OCI-LY3 (cell line): Measurements from ENCODE around the gene RUNX2.
A peak's percentile ranks its signal among the peaks of the same experiment; 100 is the strongest.
"Not testable (repeated sequence)": the region's sequence is repeated elsewhere in the genome, so short reads cannot be mapped to it uniquely, and the experiment has no call there.

Source experiments
- H2AFZ ChIP-seq: fragments of 200-600, 300-600 bp; shearing (Covaris generic); 2 replicates; pipeline ENCODE4 v1.6.0; 2014; ENCODE audit warnings: antibody characterized with exemption, low read depth, low read length
- H3K27ac ChIP-seq: fragments of 200-600, 300-600 bp; sonication (generic); 2 replicates; pipeline ENCODE4 v1.5.1; 2014; ENCODE audit warnings: mild to moderate bottlenecking, low read length, moderate library complexity, mixed read lengths
- H3K27me3 ChIP-seq: fragments of 200-600, 300-600 bp; sonication (generic); 2 replicates; pipeline ENCODE4 v1.6.1; 2014; ENCODE audit warnings: low read depth, low read length, mixed read lengths
- H3K36me3 ChIP-seq: fragments of 200-600, 300-600 bp; sonication (generic); replicated peaks from 2 replicates; pipeline ENCODE3; 2014; ENCODE audit warnings: low read depth, low read length, mixed read lengths
- H3K4me1 ChIP-seq: fragments of 300-600, 200-600 bp; sonication (generic); 2 replicates; pipeline ENCODE4 v1.6.1; 2014; ENCODE audit warnings: low read length, mixed read lengths
- H3K4me2 ChIP-seq: fragments of 200-600, 300-600 bp; sonication (generic); 2 replicates; pipeline ENCODE4 v1.6.1; 2014; ENCODE audit warnings: low read length, mixed read lengths
- H3K4me3 ChIP-seq: fragments of 300-600, 200-600 bp; sonication (generic); 2 replicates; pipeline ENCODE4 v1.5.1; 2014; ENCODE audit warnings: antibody characterized with exemption, mild to moderate bottlenecking, low read length, moderate library complexity
- H3K79me2 ChIP-seq: fragments of 300-600, 200-600 bp; shearing (Covaris generic); 2 replicates; pipeline ENCODE4 v1.6.1; 2014; ENCODE audit warnings: mild to moderate bottlenecking, low read length, mixed read lengths
- H3K9ac ChIP-seq: fragments of 300-600, 200-600 bp; shearing (Covaris generic); 2 replicates; pipeline ENCODE4 v1.6.0; 2014; ENCODE audit warnings: mild to moderate bottlenecking, low read length, moderate library complexity
- H3K9me3 ChIP-seq: fragments of 200-600, 300-600 bp; shearing (Covaris generic); 2 replicates; pipeline ENCODE4 v1.6.1; 2014; ENCODE audit warnings: low read length, mixed read lengths; ENCODE audit not compliant: insufficient read depth
- H4K20me1 ChIP-seq: fragments of 200-600, 300-600 bp; sonication (generic); 2 replicates; pipeline ENCODE4 v1.6.1; 2016; ENCODE audit warnings: low read length, mixed read lengths; ENCODE audit not compliant: insufficient read depth
- CTCF ChIP-seq: fragments of 200-600, 300-600 bp; sonication (generic); IDR thresholded peaks from 2 replicates; pipeline ENCODE4 v1.5.1; 2014; ENCODE audit warnings: antibody characterized with exemption, low read length, low read depth
- EZH2phosphoT487 ChIP-seq: fragments of 200-600 bp; shearing (Covaris generic); IDR thresholded peaks from 2 replicates; pipeline ENCODE4 v1.6.1; 2018; ENCODE audit warnings: antibody characterized with exemption, mixed run types, low read depth

The RUNX2 gene

GRCh38 chr6:45667766-45668165 lies 339.6 kb downstream of the RUNX2 start:
- Histone ChIP-seq H3K4me3 (no peak overlapping the region), H3K9ac (no peak overlapping the region), H3K27me3 (peaks cover 36% of the 10 kb centered on the region), H3K4me2 (no peak overlapping the region), H4K20me1 (no peaks in the 10 kb centered on the region), H2AFZ (no peak overlapping the region), H3K4me1 (no peaks in the 10 kb centered on the region), H3K27ac (no peak overlapping the region), H3K79me2 (no peaks in the 10 kb centered on the region), H3K36me3 (no peaks in the 10 kb centered on the region), H3K9me3 (no peaks in the 10 kb centered on the region)
- TF ChIP-seq EZH2phosphoT487 (no peak), CTCF (no peak)

- no peaks in the 10 kb centered on the region for H3K4me1 ChIP-seq
- TF ChIP-seq CTCF: peak; percentile 61
- TF ChIP-seq EZH2phosphoT487: no peak
- H3K4me3 ChIP-seq: no peak overlapping the region
- H3K79me2 ChIP-seq: no peaks in the 10 kb centered on the region
- no peaks in the 10 kb centered on the region for H3K9me3 ChIP-seq
- no peak overlapping the region for H3K27ac ChIP-seq
- no peak overlapping the region for H3K4me2 ChIP-seq
- no peak overlapping the region for H3K9ac ChIP-seq
- peaks cover 33% of the 10 kb centered on the region for H3K27me3 ChIP-seq
- H3K36me3 ChIP-seq: no peaks in the 10 kb centered on the region
- no peaks in the 10 kb centered on the region for H4K20me1 ChIP-seq
- H2AFZ ChIP-seq: no peak overlapping the region
These were observed 340.6 kb downstream of the RUNX2 start for GRCh38 chr6:45668705-45669104.

GRCh38 chr6:45673167-45673566 lies 345.0 kb downstream of the RUNX2 start:
- H2AFZ ChIP-seq, H3K27ac ChIP-seq, H3K79me2 ChIP-seq, H4K20me1 ChIP-seq, H3K9ac ChIP-seq, H3K36me3 ChIP-seq, H3K4me2 ChIP-seq, H3K9me3 ChIP-seq, H3K4me3 ChIP-seq: not testable (repeated sequence)
- Histone ChIP-seq H3K27me3 (peaks cover 21% of the 10 kb centered on the region), H3K4me1 (peaks cover 14% of the 10 kb centered on the region)

DNA sequence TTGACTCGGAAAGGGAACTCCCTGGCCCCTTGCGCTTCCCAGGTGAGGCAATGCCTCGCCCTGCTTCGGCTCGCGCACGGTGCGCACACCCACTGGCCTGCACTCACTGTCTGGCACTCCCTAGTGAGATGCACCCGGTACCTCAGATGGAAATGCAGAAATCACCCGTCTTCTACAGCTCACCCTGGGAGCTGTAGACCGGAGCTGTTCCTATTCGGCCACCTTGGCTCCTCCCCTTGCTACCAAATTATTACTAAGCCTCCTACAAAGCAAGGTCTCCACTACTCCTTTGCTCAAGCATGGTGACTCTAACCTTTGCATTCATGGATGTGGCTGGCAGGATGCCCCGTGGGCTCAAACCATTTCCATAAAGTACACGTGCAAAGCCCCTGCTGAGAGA lies 347.0 kb downstream of the RUNX2 start:
- H3K4me2 ChIP-seq, H3K27ac ChIP-seq, H2AFZ ChIP-seq, H3K9me3 ChIP-seq, H3K36me3 ChIP-seq, H3K9ac ChIP-seq, H3K4me3 ChIP-seq, H3K79me2 ChIP-seq, H4K20me1 ChIP-seq: not testable (repeated sequence)
- peaks cover 16% of the 10 kb centered on the region for H3K4me1 ChIP-seq
- peaks cover 40% of the 10 kb centered on the region for H3K27me3 ChIP-seq

- H3K4me1 ChIP-seq: peaks cover 16% of the 10 kb centered on the region
- H3K4me2 ChIP-seq: no peak overlapping the region
- TF ChIP-seq EZH2phosphoT487: no peak
- TF ChIP-seq CTCF: no peak
- peaks cover 43% of the 10 kb centered on the region for H3K27me3 ChIP-seq
- no peak overlapping the region for H3K27ac ChIP-seq
- peaks cover 8% of the 10 kb centered on the region for H3K9me3 ChIP-seq
- H3K36me3 ChIP-seq: peaks cover 2% of the 10 kb centered on the region
- no peak overlapping the region for H2AFZ ChIP-seq
- H3K9ac ChIP-seq: no peak overlapping the region
- H3K4me3 ChIP-seq: no peak overlapping the region
- no peaks in the 10 kb centered on the region for H3K79me2 ChIP-seq
- H4K20me1 ChIP-seq: peaks cover 3% of the 10 kb centered on the region; the same call in 1 of the 2 replicates
These were observed 347.5 kb downstream of the RUNX2 start for GRCh38 chr6:45675634-45676033.
